GM10266 (cell line): ENCODE results near the gene GORAB.

Source experiments
- DNase-seq: peaks from one replicate; pipeline ENCODE4 v3.0.0; 2012; ENCODE audit errors: extremely low spot score
- TF ChIP-seq, protein P1 (sequence below): IDR thresholded peaks from 2 replicates; pipeline ENCODE4 v1.5.1; 2012; ENCODE audit warnings: mild to moderate bottlenecking, low read depth; ENCODE audit not compliant: control insufficient read depth, insufficient read depth; ENCODE audit errors: missing control alignments

GORAB gene

DNA sequence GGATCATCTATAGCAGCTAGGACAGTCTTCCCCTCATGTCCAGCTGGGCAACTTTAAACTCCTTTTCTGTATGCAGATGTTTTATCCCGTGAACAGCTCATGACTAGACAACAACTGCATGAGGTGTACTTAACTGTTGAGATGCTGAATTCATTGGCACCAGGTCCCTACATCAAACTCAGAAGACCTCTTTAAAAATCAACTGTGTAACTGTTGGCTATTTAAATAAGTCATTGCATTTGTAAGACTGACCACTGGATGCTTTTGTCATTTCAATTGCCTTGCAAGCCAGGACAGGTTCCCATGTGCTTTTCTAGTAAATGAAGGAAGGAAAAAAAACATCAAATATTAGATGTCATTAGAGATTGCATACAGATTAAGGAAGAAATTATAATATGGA lies 28.3 kb upstream of the GORAB start:
- TF ChIP-seq, protein P1, sequence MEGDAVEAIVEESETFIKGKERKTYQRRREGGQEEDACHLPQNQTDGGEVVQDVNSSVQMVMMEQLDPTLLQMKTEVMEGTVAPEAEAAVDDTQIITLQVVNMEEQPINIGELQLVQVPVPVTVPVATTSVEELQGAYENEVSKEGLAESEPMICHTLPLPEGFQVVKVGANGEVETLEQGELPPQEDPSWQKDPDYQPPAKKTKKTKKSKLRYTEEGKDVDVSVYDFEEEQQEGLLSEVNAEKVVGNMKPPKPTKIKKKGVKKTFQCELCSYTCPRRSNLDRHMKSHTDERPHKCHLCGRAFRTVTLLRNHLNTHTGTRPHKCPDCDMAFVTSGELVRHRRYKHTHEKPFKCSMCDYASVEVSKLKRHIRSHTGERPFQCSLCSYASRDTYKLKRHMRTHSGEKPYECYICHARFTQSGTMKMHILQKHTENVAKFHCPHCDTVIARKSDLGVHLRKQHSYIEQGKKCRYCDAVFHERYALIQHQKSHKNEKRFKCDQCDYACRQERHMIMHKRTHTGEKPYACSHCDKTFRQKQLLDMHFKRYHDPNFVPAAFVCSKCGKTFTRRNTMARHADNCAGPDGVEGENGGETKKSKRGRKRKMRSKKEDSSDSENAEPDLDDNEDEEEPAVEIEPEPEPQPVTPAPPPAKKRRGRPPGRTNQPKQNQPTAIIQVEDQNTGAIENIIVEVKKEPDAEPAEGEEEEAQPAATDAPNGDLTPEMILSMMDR = no peak
- no peak for DNase-seq

DNA sequence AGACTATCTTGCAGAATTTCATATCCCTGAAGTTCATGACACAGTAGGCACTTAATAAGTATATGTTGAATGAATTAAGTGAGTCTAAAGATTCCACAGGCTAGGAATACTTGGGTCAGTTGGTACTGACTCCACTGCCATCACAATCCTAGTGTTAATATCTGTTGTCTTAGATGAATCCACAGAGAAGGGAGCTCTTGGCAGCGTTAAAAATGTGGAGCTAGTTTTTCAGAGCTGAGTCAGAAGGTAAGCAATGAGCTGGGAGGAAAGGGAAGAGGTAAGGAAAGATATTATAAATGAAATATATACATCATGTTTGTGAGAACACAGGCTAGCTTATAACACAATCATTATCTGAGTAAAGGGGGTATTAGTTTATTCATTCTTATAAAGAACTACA lies 21.8 kb upstream of the GORAB start:
- DNase-seq = no peak
- TF ChIP-seq, protein P1 = no peak

DNA sequence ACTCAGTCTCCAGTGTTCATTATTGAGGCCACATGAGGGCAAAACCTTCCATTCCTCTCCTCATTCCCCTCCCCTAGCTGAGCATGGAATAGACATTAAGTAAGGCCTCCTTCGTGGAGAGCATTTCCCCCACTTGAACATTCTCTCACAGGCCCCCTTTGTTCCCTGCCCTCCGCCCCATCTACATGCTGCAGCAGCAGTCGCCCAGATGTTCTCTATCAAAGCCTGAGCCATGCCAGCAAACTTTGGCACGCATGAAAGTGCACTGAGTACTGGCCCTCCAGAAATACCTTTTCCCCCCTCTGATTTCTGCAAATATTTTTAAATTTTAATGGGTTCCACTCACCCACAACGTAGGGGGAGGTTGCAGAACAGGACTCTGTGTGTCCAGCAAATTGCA lies 20.9 kb upstream of the GORAB start:
- TF ChIP-seq, protein P1 = no peak
- DNase-seq = no peak

DNA sequence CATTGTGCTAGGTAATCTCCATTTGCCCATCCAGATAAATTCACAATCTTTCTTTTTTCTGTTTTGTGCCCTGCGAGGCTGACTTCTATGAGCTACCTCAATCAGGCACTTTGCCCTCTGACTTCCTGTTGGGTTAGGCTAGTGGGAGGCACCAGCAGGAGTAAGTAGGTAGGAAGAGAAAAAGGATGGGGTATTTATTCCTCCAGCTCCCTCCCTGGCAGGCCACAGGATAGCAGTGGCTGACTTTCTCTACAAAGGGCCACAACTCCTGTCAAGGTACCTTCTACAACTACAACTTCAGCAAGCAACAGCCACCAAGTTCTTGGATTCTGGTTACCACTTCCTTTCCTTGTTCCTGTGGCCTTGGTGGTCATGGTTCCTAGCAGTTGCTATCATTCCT lies 18.8 kb upstream of the GORAB start:
- TF ChIP-seq, protein P1 = no peak
- DNase-seq = no peak

DNA sequence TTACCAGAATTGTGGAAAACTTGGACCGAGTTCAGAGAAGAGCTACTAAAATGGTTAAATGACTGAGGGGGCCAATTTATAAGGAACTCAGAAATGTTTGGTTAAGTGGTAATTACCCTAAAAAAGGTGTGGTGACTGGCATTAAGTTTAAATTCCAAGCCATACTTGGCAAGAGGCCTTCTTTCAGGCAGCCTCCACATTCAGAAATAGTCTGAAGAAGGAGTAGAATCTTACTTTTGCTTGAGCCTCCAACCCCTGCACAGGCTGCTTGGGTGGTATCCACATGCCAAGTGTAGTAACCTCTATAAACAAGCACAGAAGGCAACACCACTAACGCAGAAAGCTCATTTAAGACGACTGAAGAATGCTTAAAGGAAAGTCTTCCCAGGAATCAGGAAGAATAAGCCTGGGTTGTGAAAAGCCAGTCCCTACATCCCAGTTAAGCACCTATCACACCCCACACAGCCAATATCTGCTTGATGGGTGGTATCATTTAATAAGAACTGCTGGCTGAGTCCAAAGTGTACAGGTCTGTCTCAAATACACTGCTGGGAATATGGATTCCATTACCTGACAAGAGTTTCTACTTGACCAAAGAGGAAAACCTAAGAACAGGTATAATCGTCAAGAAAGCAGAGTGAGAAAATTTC lies 13.7 kb upstream of the GORAB start:
- no peak for DNase-seq
- TF ChIP-seq, protein P1 = no peak

DNA sequence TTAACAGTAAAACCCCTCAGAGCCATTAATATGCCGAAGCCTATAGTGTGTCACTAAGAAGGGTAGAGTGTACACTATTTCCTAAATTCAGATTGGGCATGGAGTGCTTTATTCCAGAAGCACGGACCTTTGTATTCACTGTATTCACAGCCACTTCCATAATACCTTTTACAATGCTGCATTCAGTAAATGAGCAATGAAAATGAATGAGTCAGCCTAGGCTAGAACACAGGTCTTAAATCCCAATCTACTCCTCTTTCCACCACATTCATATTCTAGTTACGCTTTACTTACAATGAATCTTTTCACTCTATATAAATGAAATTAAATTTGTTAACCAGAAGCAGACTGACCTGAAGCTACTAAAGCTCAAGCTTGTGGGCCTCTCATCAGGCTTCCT lies 13.0 kb upstream of the GORAB start:
- no peak for DNase-seq
- TF ChIP-seq, protein P1 = no peak

DNA sequence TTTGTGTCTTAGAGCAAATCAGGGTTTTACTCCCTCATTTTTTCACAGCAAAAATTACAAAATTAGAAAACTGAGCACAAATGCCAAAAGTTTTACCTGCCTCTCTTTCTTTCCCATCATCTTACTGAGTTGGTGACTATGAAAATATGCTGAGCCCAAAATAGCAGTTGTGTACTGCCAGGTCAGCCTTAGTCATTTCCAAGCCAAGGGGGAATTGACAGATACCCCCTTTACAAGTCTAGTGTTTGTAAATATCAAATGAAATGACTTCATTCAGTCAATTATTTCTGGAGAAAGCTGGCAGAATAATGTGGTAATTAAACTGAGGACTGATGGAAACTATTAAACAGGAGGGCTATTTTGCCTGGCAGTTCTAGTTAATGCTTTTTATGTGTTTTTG lies 11.4 kb upstream of the GORAB start:
- no peak for DNase-seq
- TF ChIP-seq, protein P1 = no peak
